22Rv1 (cell line): ENCODE results near the gene C16orf96.

Experiments
- H3K27ac ChIP-seq: fragments of 450-650 bp; 2 replicates; pipeline ENCODE4 v1.5.1; 2017
- ZFX ChIP-seq: fragments of 450-650 bp; IDR thresholded peaks from 2 replicates; pipeline ENCODE4 v1.6.1; 2017; ENCODE audit warnings: antibody characterized with exemption, borderline replicate concordance
- TF ChIP-seq, protein P1 (sequence below): fragments of 450-650 bp; IDR thresholded peaks from 2 replicates; pipeline ENCODE4 v1.5.1; 2017; ENCODE audit warnings: mild to moderate bottlenecking

C16orf96 gene

DNA sequence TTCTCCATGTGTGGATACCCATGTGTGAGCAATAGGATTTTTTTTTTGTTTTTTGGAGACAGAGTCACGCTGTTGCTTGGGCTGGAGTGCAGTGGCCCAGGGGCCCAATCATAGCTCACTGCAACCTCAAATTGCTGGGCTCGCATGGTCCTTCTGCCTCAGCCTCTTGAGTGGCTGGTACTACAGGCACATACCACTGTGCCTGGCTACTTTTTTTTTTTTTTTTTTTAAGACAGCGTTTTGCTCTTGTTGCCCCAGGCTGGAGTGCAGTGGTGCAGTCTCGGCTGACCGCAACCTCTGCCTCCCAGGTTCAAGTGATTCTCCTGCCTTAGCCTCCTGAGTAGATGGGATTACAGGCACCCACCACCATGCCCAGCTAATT, 85.2 kb downstream of the C16orf96 start:
- TF ChIP-seq ZFX = no peak
- no peak overlapping the region for H3K27ac ChIP-seq

DNA sequence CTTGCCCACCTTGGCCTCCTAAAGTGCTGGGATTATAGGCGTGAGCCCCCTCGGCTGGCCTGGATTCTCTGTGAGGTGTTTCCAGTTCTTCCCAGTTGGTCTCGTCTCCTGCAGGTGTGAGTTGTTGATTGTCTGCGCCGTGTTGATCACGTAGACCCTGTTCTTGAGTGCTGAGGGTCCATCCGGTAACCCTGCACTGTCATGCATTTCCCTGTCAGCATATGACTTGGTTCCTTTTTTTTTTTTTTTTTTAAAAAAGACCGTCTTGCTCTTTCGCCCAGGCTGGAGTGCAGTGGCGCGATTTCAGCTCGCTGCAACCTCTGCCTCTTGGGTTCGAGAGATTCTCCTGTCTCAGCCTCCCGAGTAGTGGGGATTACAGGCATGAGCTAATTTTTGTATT, 85.8 kb downstream of the C16orf96 start:
- no peak overlapping the region for H3K27ac ChIP-seq
- TF ChIP-seq, protein P1, sequence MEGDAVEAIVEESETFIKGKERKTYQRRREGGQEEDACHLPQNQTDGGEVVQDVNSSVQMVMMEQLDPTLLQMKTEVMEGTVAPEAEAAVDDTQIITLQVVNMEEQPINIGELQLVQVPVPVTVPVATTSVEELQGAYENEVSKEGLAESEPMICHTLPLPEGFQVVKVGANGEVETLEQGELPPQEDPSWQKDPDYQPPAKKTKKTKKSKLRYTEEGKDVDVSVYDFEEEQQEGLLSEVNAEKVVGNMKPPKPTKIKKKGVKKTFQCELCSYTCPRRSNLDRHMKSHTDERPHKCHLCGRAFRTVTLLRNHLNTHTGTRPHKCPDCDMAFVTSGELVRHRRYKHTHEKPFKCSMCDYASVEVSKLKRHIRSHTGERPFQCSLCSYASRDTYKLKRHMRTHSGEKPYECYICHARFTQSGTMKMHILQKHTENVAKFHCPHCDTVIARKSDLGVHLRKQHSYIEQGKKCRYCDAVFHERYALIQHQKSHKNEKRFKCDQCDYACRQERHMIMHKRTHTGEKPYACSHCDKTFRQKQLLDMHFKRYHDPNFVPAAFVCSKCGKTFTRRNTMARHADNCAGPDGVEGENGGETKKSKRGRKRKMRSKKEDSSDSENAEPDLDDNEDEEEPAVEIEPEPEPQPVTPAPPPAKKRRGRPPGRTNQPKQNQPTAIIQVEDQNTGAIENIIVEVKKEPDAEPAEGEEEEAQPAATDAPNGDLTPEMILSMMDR = no peak
- TF ChIP-seq ZFX = no peak

DNA sequence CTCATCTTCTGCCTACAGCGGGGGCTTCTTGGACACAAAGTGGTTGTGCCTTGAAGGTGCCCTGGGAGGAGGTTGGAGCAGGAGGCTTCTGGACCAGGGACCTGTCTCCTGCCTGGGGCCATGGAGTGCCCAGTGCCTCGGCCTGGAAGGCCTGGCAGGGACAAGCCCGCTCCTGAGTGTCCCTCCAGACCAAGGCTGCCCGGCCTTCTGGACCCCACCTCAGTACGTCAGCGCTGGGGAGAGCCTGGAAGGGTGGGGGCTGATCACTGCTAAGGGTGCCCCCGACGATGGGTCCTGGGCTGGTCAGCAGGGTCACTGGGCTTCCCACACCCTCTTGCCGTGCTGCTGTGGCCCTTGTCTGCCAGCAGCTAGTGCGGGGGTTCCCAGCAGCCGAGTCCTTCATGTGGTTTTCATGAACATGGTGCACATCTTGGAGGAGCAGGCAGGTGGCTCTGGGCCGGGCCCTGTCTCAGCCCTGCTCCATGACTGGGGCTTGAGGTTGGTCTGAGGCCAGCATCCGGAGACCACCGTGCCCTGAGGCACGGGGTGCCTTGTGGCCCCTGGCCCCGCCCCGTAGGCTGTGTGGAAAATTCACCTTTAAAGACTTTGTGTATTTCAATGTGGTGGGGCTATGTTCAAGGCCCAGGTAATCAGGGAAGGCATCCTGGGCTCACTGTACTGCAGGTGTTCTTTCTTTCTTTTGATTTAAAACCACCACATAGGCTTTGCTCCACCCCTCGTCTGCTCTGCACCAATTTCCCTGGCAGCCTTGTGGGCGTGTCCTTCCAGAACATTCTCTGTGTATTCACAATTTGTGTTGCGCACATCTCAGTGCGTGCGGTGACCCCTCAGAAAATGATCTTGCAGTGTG, 90.9 kb downstream of the C16orf96 start:
- TF ChIP-seq, protein P1 = no peak
- TF ChIP-seq ZFX = no peak
- H3K27ac ChIP-seq = no peak overlapping the region

DNA sequence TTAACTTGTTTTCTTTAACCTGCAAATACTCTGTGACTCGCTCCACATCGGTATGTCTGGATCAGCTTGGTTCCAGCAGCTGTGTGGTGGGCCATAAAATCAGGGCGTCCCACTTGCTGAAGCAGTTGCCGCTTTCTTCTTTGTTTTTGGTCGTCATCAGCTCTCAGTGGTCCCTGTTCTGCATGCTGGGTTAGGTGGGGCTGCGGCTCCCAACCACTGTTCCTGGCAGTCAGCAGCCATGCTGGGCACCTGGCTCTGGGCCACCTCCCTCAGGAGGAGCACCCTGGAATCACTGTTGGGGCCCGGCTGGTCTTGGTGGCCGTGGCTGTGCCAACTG, 91.5 kb downstream of the C16orf96 start:
- TF ChIP-seq, protein P1 = no peak
- TF ChIP-seq ZFX = no peak
- H3K27ac ChIP-seq = no peak overlapping the region

DNA sequence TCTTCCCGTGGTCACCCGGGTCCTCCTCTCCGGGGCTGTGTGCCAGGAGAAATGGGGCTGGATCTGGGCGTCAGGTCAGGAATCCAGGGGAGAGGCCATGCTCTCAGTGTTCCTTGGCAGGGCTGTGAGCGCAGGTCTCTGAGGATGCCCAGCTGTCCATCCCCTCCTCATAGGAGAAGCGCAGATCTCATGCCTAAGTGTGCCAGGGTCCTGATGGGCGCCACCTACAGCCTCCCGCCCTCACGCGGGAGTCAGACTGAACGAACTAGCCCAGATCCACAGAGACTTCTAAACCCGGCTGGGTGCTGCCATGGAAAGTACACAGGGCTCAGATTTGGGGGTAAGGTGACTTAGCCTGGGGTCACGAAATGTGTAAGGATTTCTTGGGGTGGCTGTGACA, 92.8 kb downstream of the C16orf96 start:
- TF ChIP-seq ZFX = no peak
- TF ChIP-seq, protein P1 = no peak
- no peak overlapping the region for H3K27ac ChIP-seq

DNA sequence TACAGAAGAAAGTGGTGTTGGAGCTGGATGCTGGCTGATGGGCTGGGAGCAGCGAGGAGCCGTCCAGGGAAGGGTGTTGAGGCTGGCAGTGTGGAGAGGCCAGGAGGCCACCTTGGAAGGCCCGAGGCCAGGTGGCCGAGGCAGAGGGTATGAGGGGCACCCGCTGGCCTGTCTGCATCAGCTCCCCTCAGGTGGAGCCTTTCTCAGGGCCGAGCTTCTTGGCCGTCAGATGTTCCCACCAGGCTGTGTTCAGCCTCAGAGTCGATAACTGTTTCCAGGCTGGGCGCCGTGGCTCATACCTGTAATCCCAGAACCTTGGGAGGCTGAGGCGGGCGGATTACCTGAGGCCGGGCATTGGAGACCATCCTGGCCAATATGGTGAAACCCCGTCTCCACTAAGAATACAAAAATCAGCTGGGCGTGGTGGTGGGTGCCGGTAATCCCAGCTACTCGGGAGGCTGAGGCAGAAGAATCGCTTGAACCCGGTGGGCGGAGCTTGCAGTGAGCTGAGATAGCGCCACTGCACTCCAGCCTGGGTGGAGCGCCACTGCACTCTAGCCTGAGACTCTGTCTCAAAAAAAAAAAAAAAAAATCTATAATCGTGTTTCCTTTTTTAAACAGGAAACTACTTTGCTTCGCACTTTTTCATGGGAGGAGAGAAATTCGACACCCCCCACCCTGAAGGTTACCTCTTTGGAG, 93.8 kb downstream of the C16orf96 start:
- no peak overlapping the region for H3K27ac ChIP-seq

More for the DNA sequence above, 93.8 kb downstream of the C16orf96 start:
- TF ChIP-seq, protein P1 = no peak
- TF ChIP-seq ZFX = no peak
